ENCODE data around the gene NOL11.
A peak's percentile ranks its signal among the peaks of the same experiment; 100 is the strongest.
"Not testable (repeated sequence)": the region's sequence is repeated elsewhere in the genome, so short reads cannot be mapped to it uniquely, and the experiment has no call there.

The NOL11 gene

DNA sequence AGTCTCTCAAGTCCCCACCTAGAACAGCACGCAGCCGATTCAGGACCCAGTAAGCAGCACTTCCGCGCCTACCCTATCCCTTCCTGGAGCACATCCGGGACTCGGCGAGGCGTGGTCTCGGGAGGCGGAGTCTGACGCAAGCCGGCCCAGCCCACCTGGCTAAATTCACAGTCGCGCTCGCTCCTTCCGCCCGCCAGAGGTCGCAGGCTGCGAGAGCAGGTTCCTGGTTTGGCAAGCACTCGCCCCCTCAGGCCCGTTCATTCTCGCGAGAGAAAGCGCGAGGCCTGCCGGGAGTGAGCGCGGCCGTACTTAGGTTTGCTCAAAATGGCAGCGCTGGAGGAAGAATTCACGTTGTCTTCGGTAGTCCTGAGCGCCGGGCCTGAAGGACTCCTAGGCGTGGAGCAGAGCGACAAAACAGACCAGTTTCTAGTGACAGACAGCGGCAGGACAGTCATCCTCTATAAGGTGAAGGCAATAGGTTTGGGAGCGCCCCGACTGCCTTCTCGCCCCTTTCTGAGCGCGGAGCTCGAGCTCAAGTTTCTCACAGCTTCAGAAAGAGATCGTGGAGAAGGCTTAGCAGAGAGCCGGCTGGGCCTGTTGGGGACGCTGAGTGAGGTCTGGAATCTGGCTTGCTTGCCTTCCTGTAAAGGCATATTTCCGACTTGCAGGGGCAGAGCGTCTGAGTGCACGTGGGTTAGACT lies at the start of gene NOL11:
TSS of gene NOL11 (plus strand) at position 313 of the 701 bp plus-strand sequence. CDS start at position 325, 12 bp downstream.
- peak; percentile 99 for DNase-seq (ENCODE audit: low spot score)

DNA sequence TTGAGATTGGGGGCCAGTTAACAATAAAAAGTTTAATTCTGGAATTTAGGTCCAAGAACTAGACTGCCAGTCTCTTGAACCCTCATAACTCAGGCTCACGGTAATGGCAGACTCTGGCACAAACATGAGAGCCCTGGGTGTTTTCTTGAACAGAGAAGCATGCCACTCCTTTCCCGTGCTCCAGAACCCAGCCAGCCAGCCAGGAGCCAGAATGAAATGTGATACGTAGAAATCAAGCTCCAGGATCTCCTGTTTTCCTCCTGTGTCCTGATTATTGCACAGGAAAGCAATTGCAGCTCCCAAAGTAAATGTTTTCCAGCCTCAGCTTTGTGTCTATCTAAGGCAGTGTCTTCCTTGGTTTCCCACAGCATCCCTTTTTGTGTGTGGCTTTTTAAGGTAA lies 46.2 kb upstream of the NOL11 start:
- no peak for DNase-seq (ENCODE audit: low spot score)

DNA sequence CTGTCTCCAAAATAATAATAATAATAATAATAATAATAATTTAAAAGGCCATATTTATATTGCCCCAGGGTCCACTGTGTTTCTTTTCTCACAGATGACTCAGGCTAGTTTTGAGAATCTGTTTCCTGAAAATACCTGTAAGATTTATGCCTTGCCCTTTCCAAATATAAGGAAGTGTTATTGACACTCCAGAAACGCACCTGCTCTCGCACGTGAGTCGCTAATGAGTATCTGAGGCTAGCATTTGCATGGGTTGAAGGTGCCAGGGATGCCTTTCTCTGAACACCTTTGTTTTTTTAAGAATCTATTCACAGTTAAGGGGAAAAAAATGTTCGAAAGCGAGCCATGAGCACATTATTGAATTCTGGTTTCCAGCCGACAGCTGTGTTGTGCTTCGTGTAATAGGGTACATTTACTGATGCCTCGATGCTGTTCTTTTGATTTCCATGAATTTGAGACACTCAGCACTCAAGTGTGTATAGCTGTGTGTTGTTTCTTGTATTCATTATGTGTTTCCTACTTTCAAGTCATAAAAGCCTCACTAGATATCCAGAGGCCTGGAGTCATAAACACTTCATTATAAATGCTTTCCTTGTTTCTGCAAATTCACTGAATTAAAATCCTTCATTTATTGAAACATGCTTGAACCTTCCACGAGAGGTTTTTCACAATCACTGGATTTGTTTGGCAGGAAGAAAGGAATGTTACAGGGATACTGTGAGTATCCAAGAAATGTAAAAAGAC lies 45.0 kb upstream of the NOL11 start:
- no peak for DNase-seq (ENCODE audit: low spot score)

DNA sequence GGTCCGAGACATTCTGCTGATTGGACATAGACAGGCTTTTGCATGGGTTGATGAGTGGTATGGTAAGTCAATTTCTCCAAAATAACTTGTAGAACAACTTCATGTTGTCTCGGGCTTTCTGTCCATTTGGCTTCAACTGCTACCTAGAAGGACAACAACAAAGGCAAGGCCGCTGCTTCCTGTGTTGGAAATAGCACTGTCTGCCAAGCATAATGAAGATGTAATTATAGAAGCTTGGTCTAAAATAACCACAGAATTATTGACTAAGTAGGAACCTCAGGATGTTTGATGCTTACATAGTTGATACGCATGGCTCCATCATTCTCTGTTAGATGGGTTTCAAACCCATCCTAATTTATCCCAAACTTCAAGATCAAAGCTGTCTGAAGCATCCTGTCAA lies 42.3 kb upstream of the NOL11 start:
- no peak for DNase-seq (ENCODE audit: low spot score)

DNA sequence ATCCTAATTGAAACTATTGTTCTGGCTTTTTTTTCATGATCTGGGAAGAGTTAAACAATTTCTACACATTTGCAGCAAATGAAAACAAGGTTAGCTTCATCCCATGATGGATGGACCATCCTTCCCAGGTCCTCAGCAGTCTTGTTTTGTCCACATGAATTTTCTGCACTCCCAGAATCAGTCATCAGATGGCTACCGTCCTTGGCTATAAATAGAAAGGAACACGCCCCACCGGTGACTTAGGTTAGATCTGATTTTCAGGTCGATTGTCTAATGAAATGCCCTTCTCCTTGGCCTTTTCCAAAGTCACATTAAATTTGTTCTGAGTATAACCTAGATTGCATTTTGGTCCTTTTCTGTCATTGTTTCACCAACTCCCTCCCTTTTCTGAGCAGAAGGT lies 41.4 kb upstream of the NOL11 start:
- no peak for DNase-seq (ENCODE audit: low spot score)

DNA sequence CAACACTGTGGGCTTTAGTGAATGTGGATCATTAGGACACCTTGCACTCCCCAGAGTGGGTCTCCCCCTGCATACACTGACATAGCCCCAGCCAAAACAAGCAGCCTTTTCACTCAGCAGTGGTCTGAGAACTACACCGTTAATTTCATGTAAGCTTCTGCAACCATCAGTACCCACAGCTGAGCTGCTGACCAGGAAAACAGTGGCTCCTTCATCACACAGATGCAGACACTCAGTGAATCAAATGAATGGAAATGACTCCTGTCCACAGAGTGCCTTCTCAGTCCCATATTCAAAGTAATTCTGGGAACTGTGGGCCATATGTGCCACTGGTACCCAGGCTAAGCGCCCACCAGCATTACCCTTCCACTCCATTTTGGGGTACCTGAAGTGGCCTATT lies 39.3 kb upstream of the NOL11 start:
- no peak for DNase-seq (ENCODE audit: low spot score)

DNA sequence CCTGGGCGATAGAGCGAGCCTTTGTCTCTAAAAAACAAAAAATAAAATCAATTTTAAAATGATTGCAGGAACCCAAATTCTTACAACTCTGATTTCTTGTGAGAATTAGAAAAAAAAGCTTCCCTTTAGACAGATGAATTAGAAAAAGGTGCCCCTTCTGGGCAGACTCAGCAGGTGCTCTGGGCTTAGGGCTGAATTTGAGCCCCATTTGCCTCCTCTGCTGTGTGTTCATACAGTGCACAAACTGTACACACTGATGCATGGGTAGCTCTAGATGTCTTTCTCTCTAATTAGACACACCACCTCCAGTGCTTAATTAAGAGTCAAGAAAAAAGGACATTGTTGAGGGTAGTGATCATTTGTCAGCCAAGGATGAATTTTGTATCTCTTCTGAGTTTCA lies 38.5 kb upstream of the NOL11 start:
- no peak for DNase-seq (ENCODE audit: low spot score)

DNA sequence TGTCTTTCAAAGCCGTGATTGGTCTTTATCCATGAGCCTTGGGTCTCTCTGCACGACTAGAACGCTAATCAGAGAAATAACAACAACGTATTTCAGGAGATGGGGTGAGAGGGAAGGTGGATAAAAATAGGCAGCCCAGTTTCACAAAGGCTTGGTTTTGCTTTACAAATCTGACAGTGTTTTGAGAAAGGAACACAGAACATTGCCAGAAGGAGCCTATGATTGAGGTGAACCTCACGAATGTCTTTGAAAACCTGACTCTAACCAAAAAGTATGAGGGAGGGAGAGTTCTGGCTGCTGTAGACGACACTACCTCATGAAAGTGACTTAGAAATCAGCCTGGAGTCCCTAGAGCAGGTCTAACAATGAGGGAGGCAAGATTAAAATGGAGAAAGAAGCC lies 38.0 kb upstream of the NOL11 start:
- DNase-seq (ENCODE audit: low spot score), result no peak

DNA sequence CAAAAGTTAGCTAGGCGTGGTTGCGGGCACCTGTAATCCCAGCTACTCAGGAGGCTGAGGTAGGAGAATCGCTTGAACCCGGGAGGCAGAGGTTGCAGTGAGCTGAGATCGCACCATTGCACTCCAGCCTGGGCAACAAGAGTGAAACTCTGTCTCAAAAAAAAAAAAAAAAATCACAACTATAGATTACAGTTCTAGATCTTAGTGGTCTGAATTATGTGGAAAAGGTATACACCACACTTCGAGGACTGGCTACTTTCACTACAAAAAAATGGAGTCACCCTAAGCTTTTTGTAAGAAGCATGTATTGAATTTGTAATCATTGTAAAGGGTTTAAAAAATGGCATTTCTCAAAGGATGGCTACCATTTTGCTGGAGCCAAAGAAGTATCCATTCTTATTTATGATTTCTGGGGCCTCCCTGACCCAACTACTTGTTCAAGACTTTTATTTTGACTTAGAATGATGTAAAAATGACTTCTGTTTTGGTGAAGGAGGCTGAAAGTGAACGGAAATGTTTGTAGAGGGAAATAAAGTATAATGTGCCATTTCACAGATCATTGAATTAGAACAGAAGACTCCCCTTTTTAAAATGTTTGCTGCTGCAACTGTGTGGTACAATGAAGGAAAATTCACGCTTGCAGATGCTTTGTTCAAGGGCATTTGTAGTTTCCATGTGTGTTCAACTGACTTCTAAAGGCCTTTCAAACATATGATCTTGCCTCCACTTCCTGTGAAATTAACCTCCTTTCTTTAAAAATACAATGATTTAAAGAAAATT lies 37.1 kb upstream of the NOL11 start:
- DNase-seq (ENCODE audit: low spot score), result no peak

DNA sequence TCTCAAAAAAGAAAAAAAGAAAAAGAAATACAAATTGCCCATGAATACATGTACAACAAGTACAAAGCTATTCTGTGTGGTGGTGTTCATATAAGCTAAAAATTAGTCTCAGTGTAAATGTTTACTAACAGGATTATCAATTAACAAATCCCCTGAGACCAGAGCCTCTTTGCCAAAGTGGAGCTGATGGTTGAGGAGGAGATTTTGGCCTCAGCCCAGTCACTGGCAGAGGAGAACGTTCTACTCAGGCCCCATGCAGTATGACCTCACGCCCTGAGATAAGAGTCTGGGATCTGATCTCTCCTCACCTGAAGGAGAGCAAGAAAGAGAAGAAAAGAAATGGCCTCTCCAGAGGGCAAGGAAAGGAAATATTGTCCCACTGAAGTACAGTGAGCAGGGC lies 35.5 kb upstream of the NOL11 start:
- DNase-seq (ENCODE audit: low spot score), result no peak

DNA sequence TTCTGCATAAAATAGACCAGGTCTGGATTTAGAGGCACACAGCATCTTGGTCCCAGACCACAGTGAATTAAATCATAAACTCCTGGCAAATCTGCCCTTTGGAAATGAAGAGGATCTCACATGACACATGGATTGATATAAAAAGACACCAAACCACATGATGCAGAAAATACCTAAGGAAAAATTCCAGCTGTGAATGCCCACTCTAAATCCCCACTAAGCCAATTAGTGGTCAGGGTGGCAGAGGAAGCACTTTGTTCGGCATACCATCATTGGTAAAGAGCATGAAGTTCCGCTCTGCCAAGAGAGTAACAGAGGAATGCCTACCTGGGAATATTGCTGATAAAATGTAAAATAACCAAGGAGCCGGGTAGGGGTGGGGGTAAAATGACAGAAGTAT lies 32.4 kb upstream of the NOL11 start:
- DNase-seq (ENCODE audit: low spot score), result no peak

DNA sequence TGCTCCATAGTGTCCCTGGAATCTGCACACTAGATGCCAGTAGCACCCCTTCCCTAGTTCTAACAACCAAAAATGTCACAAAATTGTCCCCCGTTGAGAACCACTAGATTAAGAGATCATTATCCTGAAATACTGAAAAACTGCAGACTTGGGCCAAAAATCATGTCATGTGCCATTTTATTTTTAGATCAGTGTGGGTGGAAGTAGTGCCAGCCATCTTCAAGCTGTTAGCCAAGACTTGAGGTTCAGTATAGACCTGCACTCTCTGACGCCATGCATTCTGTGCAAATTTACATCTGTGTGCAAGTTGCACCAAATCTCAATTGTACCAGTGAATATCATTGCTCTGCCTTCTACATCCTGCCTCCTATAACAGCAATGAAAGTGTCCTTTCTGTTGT lies 31.5 kb upstream of the NOL11 start:
- no peak for DNase-seq (ENCODE audit: low spot score)

DNA sequence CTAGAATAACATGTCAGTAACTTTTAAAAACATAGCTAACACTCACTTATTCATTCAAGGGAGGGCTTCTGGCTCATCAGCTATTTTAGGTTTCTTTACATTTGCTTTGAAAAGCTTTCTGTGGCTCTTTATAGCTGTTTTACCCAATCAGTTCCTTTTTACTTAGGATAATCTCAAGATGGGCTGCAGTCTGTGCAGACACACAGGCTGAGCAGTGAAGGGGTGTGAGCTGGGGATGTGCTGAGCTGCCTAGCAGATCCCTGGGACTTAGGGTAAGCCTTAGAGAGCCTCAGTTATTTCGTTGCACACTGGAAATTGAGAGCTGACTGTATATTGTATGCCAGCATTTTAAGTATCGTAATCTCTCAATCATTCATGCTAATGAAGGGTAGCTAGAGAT lies 30.2 kb upstream of the NOL11 start:
- DNase-seq (ENCODE audit: low spot score), result no peak

DNA sequence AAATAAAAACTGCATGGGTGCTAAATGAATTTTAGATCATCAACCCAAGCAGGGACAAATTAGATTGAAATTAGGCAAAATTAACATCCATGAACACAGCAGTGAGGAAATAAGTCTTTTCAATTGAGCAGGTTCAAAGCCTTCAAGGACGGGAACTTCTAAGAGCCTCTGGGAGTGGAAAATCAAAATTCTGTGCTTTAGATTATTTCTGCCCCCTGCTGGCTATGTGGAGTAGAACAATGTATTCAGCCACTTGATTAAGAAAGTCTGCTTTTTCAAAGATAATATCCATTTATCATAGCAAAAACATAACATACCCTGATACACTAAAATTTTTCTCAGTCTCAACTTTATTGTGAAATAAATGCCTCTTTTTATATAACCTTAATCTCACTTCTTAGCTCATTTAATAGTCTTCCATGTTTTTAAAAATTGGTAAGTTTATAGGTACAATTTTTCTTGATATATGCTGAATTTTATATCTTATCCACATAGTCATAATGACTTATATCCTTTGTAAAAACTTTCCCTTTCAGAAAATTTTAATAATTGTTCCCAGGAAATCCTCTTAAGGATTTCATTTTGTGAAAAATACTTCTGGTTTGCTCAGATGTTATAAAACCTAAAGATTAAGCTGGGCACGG lies 28.1 kb upstream of the NOL11 start:
- DNase-seq (ENCODE audit: low spot score), result peak; percentile 82

DNA sequence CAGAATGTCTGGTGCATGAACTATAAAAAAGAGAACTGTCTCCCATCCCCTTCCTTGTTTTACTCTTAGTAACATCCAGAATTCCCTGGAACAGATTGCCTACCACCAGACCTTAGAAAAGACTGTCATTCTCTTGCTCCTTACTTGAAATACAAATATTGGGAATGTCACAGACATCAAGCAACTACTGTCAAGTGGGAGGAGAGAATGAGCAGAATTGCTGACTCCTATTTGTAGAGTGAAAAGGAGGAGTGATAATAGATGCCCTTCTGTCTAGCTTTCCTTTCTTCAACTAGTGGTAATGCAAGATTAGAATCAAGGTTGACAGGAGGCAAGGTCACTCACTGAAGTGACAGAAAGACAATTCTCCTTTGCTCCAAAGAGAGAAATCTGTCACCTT lies 23.9 kb upstream of the NOL11 start:
- DNase-seq (ENCODE audit: low spot score), result no peak

DNA sequence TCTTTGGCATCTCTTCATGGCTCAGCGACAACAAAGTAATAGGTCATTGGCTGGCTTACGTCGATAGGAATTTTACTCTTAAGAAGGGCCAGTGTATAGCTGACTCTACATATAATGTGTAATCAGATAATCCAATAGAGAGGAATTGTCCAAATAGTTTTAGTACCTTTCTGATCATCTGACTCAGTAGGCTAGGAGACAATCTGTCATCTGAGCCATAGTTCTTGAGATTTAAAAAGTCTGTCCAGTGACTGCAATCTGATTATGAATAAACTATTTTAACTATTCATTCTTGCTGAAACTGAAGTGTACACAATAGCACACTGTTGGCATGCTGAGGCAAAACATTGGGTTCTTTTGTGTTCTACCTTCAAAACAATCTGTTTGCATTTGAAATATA lies 21.4 kb upstream of the NOL11 start:
- no peak for DNase-seq (ENCODE audit: low spot score)

DNA sequence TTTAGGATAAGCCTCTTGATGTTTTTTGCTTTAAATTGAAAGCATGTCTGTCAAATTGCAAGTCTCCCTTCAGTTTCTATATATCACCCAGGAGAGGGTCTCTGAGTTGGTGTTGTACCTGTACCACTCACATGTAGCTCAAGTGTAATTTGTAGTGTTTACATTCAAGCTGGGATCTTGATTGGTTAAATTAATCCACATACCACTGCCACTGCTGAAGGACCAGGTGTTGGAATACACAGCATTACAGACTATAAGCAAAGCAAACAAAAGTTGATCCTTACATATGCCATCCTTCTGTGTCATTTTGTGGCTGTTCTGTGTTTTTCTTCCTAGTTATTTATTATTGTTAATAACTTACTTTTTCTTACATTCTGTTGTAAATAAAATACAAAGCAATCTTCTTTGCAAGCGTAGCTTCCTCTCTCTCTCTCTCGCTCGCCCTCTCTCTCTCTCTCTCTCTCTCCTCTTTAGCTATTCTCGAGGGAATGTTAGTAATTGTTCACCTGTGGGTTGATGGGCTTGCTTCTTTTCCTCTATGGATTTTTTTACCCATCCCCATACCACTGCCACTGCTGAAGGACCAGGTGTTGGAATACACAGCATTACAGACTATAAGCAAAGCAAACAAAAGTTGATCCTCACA lies 20.8 kb upstream of the NOL11 start:
- DNase-seq (ENCODE audit: low spot score), result no peak

DNA sequence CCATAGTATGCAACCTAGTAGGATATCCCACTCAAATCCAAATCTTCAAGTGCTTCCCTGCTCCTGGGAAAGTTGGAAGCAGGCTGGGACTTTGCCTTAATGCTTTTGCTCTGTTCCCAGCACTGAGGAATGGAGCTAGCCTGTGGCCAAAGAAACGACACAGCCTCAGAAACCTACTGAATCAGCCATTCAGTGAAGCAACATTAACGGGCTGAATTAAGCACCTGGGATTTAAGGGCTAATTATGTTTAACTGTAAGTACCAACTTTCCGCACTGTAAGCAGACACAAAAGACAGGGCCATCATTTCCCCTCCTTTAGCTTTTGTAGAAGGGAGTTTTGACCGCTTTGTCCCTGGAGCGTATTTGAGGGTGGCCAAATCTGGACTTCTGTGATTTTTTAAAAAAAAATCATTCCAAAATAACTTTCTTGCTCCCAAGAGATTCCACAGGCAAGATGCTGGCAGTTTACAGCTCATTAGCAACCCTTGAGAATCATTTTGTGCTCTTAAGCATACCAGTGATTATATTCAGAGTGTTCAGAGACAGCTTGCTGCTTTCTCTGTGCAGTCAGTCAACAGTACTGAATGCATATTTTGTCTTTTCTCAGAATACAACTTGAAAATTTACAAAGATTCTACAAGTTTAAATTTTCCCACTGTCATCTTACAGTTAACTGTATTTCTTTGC lies 17.6 kb upstream of the NOL11 start:
- no peak for DNase-seq (ENCODE audit: low spot score)

DNA sequence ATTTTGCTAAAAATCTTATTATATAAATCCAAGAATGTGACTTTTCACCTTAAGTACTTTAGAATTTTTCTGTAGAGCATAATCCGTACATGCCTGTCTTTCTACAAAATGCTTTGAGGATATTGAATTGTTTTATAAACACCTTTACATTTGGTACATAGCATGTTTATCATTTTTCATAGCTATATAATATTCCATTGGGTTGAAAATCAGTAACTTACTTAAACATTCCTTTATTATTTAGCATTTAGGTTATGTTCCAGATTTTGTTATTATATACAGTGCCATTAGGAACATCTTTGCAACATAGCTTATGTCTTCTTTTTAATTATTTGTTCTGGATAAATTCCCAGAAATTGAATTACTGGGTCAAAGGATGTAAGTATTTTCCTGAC lies 17.0 kb upstream of the NOL11 start:
- DNase-seq (ENCODE audit: low spot score), result no peak

DNA sequence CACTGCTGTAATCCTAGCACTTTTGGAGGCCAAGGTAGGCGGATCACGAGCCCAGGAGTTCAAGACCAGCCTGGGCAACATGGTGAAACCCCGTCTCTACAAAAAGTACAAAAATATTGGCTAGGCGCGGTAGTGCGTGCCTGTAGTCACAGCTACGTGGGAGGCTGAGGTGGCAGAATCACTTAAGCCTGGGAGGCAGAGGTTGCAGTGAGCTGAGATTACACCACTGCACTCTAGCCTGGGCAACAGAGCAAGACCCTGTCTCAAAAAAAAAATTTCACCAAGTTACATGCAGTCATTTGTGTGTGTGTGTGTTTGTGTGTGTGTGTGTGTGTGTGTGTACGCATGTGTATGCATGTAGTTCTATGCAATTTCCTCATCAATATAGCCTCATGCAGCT lies 14.9 kb upstream of the NOL11 start:
- not testable (repeated sequence) for DNase-seq (ENCODE audit: low spot score)

DNA sequence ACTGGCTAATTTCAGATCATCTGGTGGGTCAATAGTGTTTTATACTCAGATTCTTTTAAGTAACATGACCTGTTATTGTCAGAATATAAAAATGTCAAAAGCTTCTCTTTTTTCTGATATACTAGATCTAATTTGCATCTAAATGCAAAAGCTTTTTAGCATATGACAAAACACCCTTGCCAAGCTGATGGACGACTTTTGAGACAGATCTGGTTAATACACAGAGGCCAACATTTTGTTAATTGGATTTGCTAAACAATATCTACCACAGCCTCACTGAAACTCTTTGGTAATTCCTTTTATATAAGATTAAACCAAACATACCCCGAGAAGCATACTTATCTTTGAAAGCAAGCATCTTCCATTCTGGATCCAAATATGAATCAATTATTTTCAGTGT lies 10.3 kb upstream of the NOL11 start:
- DNase-seq (ENCODE audit: low spot score), result no peak

DNA sequence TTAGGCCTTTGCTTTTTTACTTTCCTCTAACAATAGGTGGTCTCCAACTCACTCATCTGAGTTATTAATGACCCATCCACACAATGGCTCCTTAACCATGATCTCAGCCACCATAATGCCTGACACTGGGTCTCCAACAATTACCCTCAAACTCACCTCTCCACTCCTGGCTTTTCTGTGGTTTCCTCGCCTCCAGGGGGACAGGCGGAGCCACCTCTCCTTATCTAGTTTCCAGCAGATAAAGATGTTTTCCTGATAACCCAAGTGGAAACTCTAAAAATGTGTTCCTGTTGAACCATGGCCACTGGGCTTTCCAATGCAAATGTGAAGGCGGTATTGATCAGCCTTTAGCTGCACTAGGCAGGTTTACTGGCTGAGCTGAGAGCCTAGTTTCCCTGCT lies 9.4 kb upstream of the NOL11 start:
- DNase-seq (ENCODE audit: low spot score), result no peak
